ENCODE measurements around the gene RASD1.

RASD1 gene

GRCh38 chr17:17511881-17512858 lies 16.0 kb upstream of the RASD1 start:
- in situ Hi-C loops (cut with HindIII; ENCODE audit: low sequenced_read_pairs): no loop called here

GRCh38 chr17:17511293-17511741 lies 15.1 kb upstream of the RASD1 start:
- in situ Hi-C loops (cut with HindIII; ENCODE audit: low sequenced_read_pairs): no loop called here

DNA sequence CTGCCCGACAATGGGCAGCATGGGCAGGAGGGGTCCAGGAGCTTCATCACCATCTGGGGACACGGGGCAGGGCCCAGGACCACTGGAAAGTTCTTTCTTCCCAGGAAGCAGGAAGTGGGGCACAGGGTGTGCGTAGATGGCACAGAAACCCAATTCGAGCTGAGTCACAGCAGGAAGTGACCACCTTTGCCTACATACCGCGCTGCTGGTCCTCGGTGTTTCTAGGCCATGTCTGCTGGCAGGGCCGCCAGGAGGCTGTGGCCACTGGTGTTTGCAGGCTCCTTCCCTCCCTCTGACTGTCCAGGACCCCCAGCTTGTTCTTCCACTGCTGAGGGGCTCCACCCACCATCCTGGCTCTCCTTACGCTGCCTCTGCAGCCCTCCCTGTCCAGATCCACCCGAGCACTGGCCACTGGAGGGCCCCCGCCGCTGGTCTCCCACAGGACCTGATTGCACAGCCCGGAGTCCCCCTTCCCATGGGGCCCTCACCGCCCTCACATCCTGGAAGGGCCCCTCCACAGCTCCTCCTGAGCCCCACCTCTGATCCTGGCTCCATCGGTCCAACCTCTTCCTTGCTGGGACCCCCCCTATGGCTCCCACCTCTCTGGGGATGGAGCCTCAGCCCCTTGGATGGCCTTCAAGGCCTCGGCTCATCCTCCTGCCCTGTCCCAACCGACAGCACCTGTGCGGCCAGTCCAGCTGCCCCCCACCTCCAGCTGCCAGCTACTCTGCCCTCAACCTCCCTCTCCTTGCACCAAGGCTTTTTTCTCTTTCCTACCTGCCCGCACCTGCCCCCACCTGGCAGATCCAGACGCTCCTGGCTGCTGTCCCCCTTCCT lies 14.5 kb upstream of the RASD1 start:
- in situ Hi-C loops (cut with HindIII; ENCODE audit: low sequenced_read_pairs): no loop called here

GRCh38 chr17:17509601-17510425 lies 13.6 kb upstream of the RASD1 start:
- in situ Hi-C loops (cut with HindIII; ENCODE audit: low sequenced_read_pairs): no loop called here

DNA sequence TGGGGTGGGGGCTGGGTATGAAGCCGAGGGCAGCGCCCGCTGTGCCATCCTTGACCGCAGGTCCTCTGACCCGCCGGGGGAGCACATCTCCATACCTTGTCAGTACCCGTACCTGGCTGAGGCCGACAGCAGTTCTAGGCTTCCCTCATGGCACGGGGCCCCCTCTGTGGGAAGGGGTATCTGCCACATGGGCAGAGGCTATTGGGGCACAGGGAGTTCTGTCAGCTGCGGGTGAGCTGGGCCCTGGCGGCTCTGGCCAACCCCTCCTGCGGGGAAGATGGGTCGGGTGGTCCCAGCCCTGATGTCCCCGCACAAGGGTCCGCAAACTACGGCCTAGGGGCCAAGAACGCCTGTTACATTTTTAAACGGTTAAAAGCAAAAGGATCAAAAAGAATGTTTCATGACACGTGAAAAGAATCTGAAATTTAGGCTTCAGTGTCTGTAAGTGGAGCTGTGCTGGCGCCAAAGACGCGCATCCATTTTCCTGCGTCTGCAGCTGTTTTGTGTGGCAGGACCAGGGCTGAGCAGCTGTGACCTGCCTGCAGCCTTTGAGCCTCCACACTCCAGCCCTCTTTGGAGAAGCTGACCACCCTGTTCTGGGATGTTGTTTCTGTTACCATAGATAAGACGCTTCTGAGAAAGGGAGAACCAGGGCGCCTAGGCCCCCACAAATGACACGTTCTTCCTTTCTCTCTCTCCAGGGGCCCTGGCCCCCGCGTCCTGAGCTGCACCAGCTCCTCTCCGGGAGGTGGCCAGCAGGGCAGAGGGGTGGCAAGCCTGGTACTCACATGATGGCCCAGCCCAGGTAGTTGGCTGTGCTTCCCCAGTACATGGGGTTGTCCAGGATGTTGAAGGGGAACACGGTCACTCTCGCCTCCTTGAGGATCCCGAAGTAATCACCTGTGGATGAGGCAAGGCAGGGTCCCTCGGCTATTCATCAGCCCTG lies 12.7 kb upstream of the RASD1 start:
- in situ Hi-C loops (cut with HindIII; ENCODE audit: low sequenced_read_pairs): no loop called here

DNA sequence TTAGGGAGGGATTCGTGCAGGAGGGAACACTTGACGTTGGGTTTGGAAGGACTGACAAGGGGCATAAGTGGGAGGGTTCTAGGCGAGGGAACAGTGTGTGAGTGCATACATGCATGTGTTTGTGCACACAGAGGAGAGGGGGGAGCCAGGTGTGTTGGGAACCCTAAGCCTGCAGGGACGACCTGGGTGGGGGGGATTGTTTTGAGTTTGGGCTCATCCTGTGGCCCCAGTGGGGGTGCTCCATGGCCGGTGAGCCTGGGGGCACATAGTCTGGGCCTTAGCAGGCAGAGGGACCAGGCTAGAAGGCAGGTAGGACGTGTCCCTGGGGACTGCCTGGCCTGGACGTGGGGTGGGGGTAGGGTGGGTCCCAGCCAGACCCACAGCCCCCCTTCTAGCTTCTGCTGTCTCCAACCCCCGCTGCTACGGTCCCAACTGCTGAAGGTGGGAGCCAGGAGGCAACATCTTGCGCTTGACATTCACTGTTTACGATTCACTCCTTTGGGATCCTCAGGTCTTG lies 11.9 kb upstream of the RASD1 start:
- in situ Hi-C loops (cut with HindIII; ENCODE audit: low sequenced_read_pairs): no loop called here

GRCh38 chr17:17507465-17508011 lies 11.3 kb upstream of the RASD1 start:
- in situ Hi-C loops (cut with HindIII; ENCODE audit: low sequenced_read_pairs): no loop called here

DNA sequence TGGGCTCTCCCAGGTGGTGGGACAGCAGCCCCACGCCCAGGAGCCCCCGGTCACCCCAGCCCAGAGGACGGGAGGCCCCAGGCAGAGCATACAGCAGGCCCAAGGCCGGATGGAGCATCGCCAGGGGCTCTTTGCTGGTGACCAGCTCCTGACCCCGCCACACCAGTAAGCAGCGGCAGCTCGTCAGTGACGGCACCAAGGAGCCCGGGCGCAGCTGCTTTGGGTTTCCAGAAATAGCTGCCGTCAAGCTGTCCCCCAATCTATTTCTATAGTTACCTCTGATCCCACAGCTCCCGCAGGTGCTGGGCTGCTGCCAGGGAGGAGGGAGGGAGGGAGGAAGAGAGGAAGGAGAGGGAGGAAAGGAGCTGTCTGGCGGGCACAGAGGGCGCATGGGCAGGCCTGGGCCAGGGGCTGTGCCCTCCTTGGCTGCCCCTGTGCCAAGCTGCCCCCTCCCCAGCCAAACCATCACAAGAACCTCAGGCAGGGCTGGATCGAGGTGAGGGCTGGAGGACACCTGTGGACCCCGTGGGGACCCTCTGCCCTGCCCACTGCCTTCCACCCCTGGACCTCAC lies 10.8 kb upstream of the RASD1 start:
- in situ Hi-C loops (cut with HindIII; ENCODE audit: low sequenced_read_pairs): no loop called here

DNA sequence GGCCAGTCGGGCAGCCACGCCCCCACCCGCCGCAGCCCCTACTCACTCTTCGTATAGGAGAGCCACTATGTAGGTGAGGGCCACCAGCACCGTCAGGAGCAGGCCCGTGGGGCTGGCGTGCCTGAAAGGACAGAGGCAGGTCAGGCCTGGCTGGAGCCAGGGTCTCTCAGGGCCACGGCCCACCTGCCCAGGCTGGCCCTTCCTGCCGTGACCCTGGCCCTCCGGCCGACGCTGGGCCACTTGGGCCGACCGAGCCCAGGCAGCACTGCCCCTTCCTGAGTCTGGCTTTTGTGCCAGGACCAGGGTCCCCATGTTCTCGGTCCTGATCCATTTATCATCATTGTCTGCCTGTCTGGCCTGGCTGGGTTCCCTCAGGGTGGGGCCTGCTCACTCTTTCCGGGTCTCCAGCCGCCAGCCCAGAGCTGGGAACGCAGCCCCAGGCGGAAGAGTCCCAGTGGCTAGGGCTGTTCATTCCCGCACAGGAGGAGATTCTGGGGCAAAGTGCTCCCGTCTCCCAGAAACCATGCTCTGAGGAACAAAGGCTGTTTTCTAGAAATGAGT lies 10.1 kb upstream of the RASD1 start:
- in situ Hi-C loops (cut with HindIII; ENCODE audit: low sequenced_read_pairs): no loop called here

DNA sequence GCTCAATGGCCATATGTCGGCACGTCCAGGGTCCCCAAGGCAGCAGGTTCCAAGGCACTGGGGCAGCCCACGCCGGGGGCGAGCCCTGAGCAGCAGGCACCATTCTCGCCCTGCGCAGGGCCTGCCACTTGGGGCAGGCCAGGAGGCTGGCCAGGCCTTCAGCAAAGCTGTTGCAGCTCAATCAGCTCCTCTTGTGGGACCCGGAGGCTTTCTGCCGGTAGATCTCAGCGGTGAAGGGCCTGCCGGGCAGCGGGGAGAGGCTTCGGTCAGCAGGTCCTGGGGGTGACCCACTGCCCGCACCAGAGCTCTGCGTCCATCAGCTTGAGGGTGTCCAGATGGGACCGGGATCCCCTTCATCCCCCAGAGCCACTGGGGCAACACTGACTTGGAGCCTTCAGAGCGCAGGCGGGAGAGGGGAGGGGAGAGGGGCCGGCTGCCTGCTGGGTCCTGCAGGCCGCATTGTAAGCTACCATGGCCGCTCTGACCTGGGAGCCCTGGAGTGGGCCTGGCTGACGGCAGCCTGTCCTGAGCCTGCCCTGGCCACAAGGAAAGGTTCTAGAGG lies 9.5 kb upstream of the RASD1 start:
- in situ Hi-C loops (cut with HindIII; ENCODE audit: low sequenced_read_pairs): no loop called here

- in situ Hi-C loops (cut with HindIII; ENCODE audit: low sequenced_read_pairs): no loop called here
Observed at GRCh38 chr17:17505151-17505550, 9.0 kb upstream of the RASD1 start.

DNA sequence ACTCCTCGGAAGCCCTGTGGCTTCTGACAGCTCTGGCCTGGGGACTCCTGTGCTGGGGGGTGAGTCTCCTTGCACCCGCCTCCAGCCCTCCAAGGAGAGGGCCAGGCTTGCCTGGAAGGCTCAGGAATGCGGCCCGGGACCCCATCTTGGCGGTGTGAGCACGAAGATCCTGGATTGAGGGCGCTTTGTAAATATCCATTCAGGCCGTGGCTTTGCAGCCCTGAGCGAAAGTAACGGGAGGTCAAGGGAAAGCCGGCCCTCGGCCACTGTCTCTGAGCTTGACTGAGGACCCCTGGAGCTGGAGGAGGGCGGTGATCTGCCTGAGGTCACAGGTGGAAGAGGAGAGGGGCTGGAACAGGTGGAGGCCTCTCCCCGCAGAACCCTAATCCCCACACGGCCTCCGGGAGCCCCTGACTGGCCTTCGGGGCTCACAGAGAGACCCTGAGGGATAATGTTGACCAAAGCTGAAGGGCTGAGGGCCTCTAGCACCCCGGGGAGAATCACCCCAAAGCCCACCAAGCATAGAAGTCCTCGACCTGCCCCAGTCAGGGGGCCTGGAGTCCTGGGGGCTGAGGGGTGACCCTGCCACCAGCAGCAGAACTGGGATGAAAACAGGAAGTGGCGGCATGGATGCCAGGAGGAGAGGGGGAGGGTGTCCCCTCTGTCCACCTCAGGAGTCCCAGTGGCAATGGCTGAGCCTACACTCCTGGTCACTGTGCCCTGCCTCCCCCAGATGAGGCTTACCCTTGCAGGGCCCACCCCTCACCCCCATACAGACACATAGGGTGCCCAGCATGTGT lies 8.3 kb upstream of the RASD1 start:
- in situ Hi-C loops (cut with HindIII; ENCODE audit: low sequenced_read_pairs): no loop called here

- in situ Hi-C loops (cut with HindIII; ENCODE audit: low sequenced_read_pairs): no loop called here
Observed at GRCh38 chr17:17503566-17504130, 7.5 kb upstream of the RASD1 start.

- in situ Hi-C loops (cut with HindIII; ENCODE audit: low sequenced_read_pairs): no loop called here
Observed at GRCh38 chr17:17502741-17503565, 6.8 kb upstream of the RASD1 start.

DNA sequence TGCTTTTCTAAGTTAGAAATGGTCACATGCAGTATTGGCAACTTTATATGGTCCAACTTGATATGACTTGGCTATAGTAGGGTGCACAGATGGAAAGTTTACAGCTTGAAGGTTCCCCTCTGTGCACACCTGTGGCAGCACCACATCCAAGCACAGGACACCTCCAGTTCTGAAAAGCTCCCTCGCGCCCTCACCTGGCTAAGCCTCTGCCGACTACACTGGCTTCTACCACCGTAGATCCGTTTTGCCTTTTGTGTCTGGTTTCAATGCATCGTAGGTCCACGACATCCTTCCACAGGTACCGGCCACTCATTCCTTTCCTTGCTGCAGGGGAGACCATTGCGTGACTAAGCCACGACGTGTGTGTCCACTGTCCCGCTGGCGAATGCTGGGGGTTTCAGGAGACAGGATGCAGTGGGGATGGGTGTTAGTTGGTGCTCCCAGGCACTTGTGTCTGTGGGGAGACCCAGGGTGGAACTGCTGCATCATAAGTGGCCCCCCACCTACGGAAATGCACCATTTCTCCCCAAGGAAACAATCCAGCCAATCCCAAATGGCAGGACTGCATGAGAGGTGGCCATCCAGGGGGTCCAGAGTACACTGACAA lies 4.9 kb upstream of the RASD1 start:
- in situ Hi-C loops (cut with HindIII; ENCODE audit: low sequenced_read_pairs): no loop called here

Measured in DLD1 (cell line).